Thymus (tissue), 14 donors: ENCODE results near the gene SYT5. TPM values are rescaled to one million over a fixed set of nuclear protein-coding genes. Genes with fewer than 3 reads are reported as not detected.

Experiments used
- DNase-seq, 9 donors: peaks; one replicate each; pipeline ENCODE4 v3.0.0-alpha.2; 2013; ENCODE audit warnings: low spot score in 9 of 9, low read depth in 6 of 9, missing footprints in 1 of 9
- H3K27ac ChIP-seq, 2 donors: one replicate each; pipeline ENCODE4 v1.5.1; 2013; ENCODE audit warnings: control low read depth in 1 of 2, low read depth in 1 of 2, low read length in 1 of 2, mild to moderate bottlenecking in 1 of 2, moderate library complexity in 1 of 2
- H3K27me3 ChIP-seq, 2 donors: one replicate each; pipeline ENCODE4 v1.5.1; 2013; ENCODE audit warnings: low read length in 1 of 2; ENCODE audit not compliant: control insufficient read depth in 2 of 2, insufficient read depth in 1 of 2
- H3K36me3 ChIP-seq, 2 donors: one replicate each; pipeline ENCODE4 v1.5.1; 2013; ENCODE audit warnings: low read length in 1 of 2, mild to moderate bottlenecking in 1 of 2, moderate library complexity in 1 of 2; ENCODE audit not compliant: control insufficient read depth in 2 of 2, insufficient read depth in 2 of 2
- H3K4me1 ChIP-seq, 2 donors: one replicate each; pipeline ENCODE4 v1.5.1; 2013; ENCODE audit warnings: low read length in 2 of 2; ENCODE audit not compliant: control insufficient read depth in 2 of 2, insufficient read depth in 2 of 2
- H3K4me3 ChIP-seq, 2 donors: one replicate each; pipeline ENCODE4 v1.5.1; 2013; ENCODE audit warnings: low read length in 2 of 2, control low read depth in 1 of 2, mild to moderate bottlenecking in 1 of 2
- H3K9me3 ChIP-seq, 2 donors: one replicate each; pipeline ENCODE4 v1.5.1; 2013; ENCODE audit warnings: low read length in 1 of 2, mild to moderate bottlenecking in 1 of 2; ENCODE audit not compliant: control insufficient read depth in 2 of 2, insufficient read depth in 1 of 2
- WGBS: extraction: QIAGEN DNeasy Blood & Tissue Kit; methylation state at CpG from one replicate; pipeline ENCODE4 v1.1.7; 2013; 5-methylcytosine and 5-hydroxymethylcytosine counted together
- long read RNA-seq, 10 donors: transcript quantifications; one replicate each; lab custom pipeline, GENCODE V29; 2026
- polyA plus RNA-seq: library from polyadenylated mRNA; stranded (reverse); fragments of 200-250 nt; gene quantifications from one replicate; pipeline ENCODE4 v1.2.3, GENCODE V29; 2013
- total RNA-seq: library from RNA; stranded (reverse); fragments of 120-200 nt; gene quantifications from one replicate; pipeline ENCODE4 v1.2.4, GENCODE V29; 2013
- donor health status: healthy.

The SYT5 gene
- total RNA-seq: 0.24 TPM
- polyA plus RNA-seq: 0.32 TPM
- long read RNA-seq, donor 1: 0 reads
- long read RNA-seq, donor 2: 0 reads
- long read RNA-seq, donor 3: 0 reads
- long read RNA-seq, donor 4: 0 reads
- long read RNA-seq, donor 5, partial matches to known transcripts: 0 of 1 reads
- long read RNA-seq, donor 5, other reads (novel, unspliced or antisense): 0 of 1 reads
- long read RNA-seq, donor 6: 0 reads
- long read RNA-seq, donor 7: 0 reads
- long read RNA-seq, donor 8: 0 reads
- long read RNA-seq, donor 9: 0 reads
- long read RNA-seq, donor 10: 0 reads

DNA sequence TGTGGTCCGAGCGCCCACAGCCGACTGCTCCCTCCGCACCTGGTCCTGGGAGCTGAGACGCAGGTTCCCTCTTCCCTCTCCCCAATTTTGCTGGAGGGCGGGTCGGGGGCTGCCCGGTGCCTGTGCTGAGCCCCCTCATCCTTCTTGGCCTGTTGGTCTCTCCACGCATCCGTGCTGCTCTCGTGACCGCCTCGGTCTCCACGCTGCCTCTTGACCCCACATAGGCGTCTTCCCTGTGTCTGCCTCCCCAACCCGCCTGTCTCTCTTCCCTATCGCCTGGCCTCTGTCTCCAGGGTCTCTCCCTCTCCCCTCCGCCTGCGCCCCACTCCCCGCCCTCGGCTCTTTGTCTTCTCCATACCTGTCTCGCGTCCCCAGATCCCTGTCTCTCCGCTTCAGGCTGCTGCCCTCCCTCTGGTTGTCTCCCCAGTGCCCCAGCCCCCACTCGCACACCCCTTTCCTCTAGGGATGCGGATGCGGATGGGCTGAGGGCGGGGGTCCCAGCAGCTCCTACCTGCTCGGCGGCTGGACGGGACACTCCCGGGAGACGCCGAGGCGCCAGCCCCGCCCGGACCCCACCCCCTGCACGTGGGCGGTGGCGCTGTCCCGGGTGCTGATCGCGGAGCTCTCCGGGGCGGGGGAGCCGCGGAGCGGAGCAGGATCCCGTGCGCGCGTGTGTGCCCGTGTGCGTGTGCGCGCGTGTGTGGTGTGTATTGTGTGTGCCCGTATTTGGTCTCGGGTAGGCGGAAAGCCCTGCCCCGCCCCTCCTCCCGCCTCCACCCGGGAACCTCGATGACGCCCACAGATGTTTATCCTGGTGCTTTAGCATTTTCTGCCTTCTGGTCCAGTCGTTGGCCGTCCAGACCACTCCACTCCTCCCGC is at the start of gene SYT5:
Gene SYT5, minus strand, starts transcription at position 684 of the 879 bp plus-strand sequence. CDS start 1,248 bp downstream, outside the sequence.
- H3K9me3 ChIP-seq: peaks cover 4 to 15% of the 10 kb centered on the region in 2 donors
- DNase-seq: peak in 3 of 9 donors; percentile 47 to 68 (median 63)
- H3K4me3 ChIP-seq: peak within 1 kb of the TSS; percentile 20 to 40
- H3K27ac ChIP-seq: no peak within 1 kb of the TSS
- H3K36me3 ChIP-seq: no peaks in the 10 kb centered on the region
- peaks cover 15 to 19% of the 10 kb centered on the region in 2 donors for H3K4me1 ChIP-seq
- H3K27me3 ChIP-seq: peaks cover 14 to 73% of the 10 kb centered on the region in 2 donors
- WGBS: 3% methylated on average over 68 of the region's 68 CpGs

DNA sequence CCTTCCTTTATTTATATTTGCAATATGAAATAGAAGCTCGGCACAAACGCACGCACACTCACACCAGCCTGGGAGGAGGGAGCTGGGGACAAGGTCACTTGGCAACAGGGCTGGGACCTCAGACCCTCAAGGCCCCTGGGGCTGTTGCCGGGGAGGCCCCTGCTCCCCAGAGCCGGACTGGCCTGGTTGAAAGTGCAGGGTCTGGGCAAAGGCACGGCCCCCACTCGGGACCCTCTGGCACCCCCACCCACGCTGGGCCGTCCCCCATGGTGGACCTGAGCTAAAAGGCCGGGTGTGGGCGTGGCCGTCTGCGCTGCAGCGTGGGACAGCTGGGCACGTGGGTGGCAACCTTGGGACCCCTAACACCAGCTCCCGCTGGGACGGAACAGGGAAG is 49.7 kb upstream of the SYT5 start:
- H3K36me3 ChIP-seq: peaks cover 74 to 82% of the 10 kb centered on the region in 2 donors
- H3K27ac ChIP-seq: no peak overlapping the region
- no peaks in the 10 kb centered on the region for H3K9me3 ChIP-seq
- no peak overlapping the region for H3K4me3 ChIP-seq
- no peak for DNase-seq
- 97% methylated on average over 17 of the region's 17 CpGs for WGBS
- no peaks in the 10 kb centered on the region for H3K4me1 ChIP-seq
- no peaks in the 10 kb centered on the region for H3K27me3 ChIP-seq

DNA sequence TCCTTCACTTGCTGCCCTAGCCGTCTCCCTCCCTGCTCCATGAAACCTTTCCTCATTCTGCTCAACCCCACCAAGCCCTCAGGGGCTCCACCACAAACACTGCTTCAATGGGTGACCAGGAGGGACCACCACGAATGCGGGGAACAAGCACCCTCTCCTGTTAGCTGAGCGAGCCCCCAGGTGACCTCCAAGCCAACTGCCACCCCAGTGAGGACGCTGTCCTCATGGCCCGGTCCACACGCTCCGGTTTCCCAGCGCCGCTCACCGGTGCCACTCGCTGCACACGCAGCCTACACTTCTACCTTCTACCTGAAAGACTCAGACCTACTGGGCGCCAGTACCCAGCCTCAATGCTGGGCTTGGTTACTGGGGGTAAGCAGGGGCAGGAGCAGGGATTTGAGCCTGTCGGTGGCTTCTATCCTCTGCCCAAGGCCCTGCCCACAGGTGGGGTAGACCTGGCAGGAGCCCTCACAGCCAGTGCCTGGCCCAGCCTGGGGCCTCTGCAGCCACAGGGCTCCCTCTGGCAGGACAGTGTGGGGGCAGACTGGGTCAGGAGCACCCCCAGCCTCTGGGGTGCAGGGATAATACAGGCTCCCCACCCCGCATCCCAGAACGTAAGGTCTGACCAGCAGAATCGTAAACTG is 49.2 kb upstream of the SYT5 start:
- Histone ChIP-seq H3K9me3 (no peaks in the 10 kb centered on the region), H3K27ac (no peak overlapping the region), H3K27me3 (no peaks in the 10 kb centered on the region), H3K4me3 (no peak overlapping the region), H3K4me1 (no peaks in the 10 kb centered on the region), H3K36me3 (peaks cover 71 to 80% of the 10 kb centered on the region in 2 donors)
- no peak for DNase-seq
- 98% methylated on average over 18 of the region's 18 CpGs for whole genome bisulfite sequencing

DNA sequence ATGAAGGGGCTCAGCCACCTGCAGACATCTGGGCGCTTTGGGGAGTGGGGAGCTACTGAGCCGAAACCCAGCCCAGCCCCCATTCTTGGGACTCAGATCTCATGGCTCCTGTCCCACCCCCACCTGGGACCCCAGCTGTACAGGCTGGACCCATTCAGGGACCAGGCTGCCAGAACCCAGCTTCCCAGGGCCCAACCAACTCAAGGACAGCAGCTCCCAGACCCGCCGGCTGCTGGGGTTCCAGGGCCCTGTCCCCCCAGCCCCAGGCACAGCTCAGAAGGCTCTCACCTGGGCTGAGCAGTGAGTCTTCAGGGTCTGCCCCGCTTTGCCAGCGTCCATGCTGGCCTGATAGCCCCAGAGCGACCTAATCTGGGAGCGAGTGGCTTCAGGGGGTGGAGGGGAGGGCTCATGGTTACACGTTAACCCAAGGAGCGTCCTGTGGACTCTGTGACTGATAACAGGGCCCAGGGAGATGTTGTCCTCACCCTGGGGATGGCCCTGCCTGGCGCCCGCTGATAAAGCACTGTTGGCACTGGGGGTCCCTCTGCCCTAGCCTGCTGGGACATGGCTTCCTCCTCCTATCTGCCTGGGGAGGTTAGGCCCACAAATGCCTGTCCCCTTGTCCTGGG is 48.4 kb upstream of the SYT5 start, which contains the start of gene TMEM86B:
Gene TMEM86B, minus strand, starts transcription at position 361 of the 629 bp plus-strand sequence. Its CDS starts 22 bp downstream, at position 339.
- Histone ChIP-seq H3K4me3 (no peak within 1 kb of the TSS), H3K27me3 (no peaks in the 10 kb centered on the region), H3K27ac (no peak within 1 kb of the TSS), H3K4me1 (no peaks in the 10 kb centered on the region), H3K9me3 (no peaks in the 10 kb centered on the region), H3K36me3 (peaks cover 74 to 77% of the 10 kb centered on the region in 2 donors)
- WGBS: 97% methylated on average over 12 of the region's 12 CpGs
- DNase-seq: no peak

DNA sequence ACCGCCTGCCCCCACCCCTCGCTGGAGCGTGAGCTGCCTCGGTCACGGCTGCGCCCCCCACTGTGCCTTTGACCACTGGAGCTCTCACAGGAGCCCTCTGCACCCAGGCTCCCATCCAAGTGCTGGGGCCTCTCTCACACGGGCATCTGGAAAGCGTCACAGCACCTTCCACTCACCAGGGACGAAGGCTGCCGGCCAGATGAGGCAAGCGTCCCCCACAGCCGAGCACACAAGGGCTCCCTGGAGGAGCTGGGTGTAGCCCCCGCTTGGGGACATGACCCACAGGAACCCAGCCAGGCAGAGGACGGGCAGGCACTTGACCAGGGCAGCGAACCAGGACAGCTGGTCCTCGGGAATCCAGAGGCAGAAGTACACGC is 47.9 kb upstream of the SYT5 start:
- Histone ChIP-seq H3K9me3 (no peaks in the 10 kb centered on the region), H3K27me3 (no peaks in the 10 kb centered on the region), H3K36me3 (peaks cover 73 to 74% of the 10 kb centered on the region in 2 donors), H3K27ac (no peak overlapping the region), H3K4me3 (no peak overlapping the region), H3K4me1 (no peaks in the 10 kb centered on the region)
- DNase-seq: no peak
- 91% methylated on average over 17 of the region's 17 CpGs for WGBS

DNA sequence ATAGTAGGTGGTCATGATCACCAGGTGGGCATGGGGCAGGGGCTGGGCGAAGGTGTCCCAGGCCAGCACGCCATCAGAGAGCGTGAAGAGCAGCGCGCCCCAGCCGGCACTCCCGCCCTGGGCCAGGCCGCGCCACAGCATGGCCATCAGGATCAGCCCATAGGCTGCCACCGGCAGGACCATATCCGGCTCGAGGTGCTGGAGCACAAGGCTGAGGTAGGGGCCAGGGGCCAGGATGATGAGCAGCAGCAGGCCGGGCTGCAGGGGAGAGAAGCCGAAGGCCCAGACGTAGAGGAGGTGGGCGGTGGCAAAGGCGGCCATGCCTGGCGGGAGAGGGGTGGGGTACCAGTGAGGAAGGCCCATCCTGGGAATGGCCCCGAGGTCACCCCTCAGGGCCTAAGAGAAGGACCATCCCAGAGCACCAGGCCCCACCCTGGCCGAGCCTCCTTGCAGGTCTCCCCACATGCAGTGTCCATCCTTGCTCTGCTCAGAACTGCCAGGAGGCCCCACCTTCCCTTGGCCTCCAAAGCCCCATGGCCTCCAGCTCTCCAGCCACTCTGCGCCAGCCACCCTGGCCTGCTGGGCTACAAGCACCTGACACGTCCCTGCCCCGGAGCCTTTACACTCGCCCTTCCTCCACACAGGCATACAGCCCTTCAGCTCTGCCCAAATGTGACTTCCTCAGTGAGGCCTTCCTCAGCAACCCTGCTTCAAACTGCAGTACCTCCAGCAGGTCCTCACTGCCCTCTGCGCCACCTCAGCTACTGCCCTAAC is 47.3 kb upstream of the SYT5 start:
- H3K9me3 ChIP-seq: no peaks in the 10 kb centered on the region
- peaks cover 67 to 69% of the 10 kb centered on the region in 2 donors for H3K36me3 ChIP-seq
- DNase-seq: no peak
- no peaks in the 10 kb centered on the region for H3K4me1 ChIP-seq
- H3K4me3 ChIP-seq: no peak overlapping the region
- H3K27me3 ChIP-seq: no peaks in the 10 kb centered on the region
- H3K27ac ChIP-seq: no peak overlapping the region
- 95% methylated on average over 25 of the region's 25 CpGs for WGBS

DNA sequence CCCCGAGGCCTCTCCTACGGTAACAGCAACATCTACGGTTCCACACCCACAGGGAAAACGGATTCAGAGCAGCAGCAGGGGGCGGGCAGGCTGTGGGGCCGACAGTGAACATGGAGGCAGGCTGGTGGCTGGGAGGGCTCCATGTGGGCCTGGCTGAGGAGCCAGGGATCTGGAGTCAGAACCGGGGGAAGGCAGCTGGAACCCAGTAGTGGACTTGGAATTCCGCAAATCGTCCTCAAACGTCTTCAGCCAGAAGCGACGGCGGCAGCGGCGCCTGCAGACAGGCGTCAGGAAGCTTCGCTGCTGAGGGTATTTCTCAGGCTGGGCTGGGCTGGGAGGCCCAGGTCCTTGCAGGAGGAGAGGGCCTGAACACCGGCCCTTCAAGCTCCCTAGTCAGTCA is 46.7 kb upstream of the SYT5 start:
- Histone ChIP-seq H3K4me1 (no peaks in the 10 kb centered on the region), H3K9me3 (no peaks in the 10 kb centered on the region), H3K4me3 (no peak overlapping the region), H3K27me3 (no peaks in the 10 kb centered on the region), H3K36me3 (peaks cover 60 to 62% of the 10 kb centered on the region in 2 donors), H3K27ac (no peak overlapping the region)
- WGBS: 95% methylated on average over 18 of the region's 18 CpGs
- DNase-seq: no peak

DNA sequence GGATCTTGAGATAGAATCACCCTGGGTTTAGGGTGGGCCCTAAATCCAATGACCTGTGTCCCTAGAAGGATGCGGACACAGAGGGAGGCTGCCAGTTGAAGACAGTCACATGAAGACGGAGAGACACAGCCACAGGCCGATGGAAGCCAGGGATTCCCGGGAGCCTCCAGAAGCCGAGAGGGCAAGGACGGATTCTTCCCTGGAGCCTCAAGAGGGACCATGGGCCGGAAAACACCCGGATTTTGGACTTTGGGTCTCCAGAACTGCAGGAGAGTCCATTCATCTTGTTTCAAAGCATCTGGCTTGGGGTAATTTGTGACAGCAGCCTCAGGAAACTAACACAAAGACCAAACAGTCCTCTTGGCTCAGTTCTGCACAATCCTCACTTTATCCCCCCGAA is 46.2 kb upstream of the SYT5 start:
- peaks cover 55 to 57% of the 10 kb centered on the region in 2 donors for H3K36me3 ChIP-seq
- no peaks in the 10 kb centered on the region for H3K27me3 ChIP-seq
- H3K27ac ChIP-seq: no peak overlapping the region
- no peaks in the 10 kb centered on the region for H3K9me3 ChIP-seq
- H3K4me1 ChIP-seq: no peaks in the 10 kb centered on the region
- no peak overlapping the region for H3K4me3 ChIP-seq
- DNase-seq: no peak
- 85% methylated on average over 9 of the region's 9 CpGs for WGBS
